HG03520 (cell line): ENCODE data around the gene PGBD2.
A peak's percentile ranks its signal among the peaks of the same experiment; 100 is the strongest.
"Not testable (repeated sequence)": the region's sequence is repeated elsewhere in the genome, so short reads cannot be mapped to it uniquely, and the experiment has no call there.

Source experiments
- ATAC-seq: cut with Tn5 transposase; IDR thresholded peaks from one replicate; pipeline ENCODE4 v1.9.1; 2021; ENCODE audit warnings: mild to moderate bottlenecking, moderate library complexity; ENCODE audit not compliant: unreplicated experiment

Gene PGBD2, protein sequence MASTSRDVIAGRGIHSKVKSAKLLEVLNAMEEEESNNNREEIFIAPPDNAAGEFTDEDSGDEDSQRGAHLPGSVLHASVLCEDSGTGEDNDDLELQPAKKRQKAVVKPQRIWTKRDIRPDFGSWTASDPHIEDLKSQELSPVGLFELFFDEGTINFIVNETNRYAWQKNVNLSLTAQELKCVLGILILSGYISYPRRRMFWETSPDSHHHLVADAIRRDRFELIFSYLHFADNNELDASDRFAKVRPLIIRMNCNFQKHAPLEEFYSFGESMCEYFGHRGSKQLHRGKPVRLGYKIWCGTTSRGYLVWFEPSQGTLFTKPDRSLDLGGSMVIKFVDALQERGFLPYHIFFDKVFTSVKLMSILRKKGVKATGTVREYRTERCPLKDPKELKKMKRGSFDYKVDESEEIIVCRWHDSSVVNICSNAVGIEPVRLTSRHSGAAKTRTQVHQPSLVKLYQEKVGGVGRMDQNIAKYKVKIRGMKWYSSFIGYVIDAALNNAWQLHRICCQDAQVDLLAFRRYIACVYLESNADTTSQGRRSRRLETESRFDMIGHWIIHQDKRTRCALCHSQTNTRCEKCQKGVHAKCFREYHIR

DNA sequence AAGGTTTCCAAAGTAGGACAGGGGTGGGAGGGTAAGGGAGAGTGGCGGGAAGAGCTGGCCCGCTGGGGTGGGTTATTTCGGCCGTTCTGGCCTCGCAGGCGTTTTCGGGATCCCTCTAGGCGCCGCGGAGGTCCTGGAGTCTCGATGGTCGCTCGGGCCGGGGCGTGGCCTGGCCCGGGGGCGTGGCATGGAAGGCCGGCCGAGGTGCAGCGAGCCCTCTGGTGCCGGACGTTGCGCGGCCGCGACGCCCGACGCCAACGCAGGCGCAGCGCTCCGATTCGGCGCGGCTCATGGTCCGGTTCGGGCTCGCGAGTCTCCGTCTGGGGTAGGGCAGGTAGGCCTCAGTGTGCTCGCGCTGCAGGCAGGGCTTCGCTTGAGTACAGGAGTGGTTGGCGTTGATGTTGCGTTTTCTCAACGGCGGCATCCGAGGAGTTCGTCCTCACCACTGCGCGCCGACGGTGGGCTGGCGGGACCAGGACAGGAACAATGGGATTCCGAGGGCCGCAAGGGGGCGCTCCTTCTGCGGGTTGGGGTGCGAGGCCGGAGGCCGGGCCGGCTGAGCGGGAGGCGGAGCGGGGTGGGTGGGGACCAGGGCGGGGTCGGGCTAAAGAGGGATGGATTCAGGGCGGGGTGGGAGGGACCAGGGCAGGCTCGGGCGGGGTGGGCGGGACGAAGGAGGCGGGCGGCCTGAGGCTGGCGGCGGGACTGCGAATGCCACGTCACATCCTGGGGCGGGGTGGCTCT lies at the start of gene PGBD2:
Gene PGBD2 (plus strand): TSS at position 227 of the 744 bp plus-strand sequence. CDS start 7,628 bp downstream, outside the sequence.
- peak; percentile 92 for ATAC-seq

DNA sequence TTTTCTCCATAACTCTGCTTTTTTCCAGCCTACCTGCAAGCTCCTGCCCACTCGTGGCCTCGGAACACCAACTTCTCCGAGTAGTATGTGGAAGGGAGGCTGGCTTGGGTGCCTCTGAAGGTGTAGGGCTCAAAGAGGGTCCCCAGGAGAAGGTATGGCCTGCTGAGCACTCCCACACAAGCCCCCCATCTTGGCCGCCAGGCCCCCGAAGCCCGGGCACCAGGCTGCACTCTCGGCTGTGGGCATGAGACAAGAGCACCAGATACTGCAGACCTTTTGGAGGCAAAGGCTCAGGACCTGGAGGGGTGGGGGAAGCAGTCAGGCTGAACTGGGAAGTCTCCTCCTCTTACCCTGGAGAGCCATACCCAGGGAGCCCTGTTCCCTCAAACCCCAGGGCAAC lies 48.8 kb upstream of the PGBD2 start:
- no peak for ATAC-seq

DNA sequence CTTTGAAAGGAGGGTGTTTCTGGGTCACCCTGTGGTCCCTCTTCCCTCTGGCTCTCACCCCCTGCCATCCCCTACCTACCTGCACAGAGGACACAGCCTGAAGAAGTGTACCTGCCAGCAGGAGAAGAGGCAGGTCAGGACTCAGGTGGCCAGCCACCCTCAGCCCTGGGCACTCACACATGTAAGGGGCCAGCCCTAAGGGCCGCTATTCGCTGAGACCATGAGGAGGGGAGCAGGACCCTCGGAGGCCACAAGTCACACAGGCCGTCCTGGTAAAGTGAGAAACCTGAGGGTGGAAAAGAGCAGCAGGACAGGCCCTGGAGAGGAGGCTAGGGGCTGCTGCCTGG lies 48.3 kb upstream of the PGBD2 start:
- no peak for ATAC-seq

DNA sequence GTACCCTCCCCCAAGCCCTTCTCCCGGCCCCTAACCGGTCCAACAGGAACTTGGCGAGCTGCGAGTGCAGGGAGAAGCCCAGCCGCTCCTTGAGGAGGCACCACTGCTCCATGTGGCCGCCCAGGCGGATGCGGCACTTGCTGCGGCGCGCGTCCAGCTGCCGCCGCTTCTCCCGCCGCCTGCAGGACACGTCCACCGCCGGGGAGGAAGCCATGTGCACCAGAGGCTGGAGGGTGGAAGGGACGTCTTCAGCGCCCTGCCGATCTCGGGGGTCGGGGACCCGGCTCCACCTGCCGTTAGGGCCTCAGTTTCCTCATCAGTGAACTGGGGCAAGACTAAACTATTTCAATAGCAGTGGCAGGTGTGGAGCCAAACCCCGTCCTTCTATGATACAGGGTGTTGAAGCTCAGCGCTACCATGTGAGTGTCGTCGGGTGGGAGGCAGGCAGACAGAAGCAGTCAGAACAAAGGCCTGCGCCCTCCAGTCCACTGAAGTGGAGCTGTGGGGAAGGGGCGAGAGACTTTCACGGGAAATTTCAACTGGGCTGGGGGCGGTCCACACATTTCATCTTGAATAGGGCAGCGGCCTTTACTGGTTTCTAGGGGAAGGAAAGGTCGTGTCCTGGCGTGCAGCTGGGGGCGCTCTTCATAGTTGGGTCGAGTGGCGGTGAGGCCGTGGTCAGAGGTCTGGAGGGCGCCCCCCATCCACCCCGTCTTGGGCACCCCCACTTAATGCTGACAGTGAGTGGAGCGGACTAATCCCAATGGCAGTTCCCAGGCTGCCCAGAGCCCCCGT lies 47.7 kb upstream of the PGBD2 start:
- peak; percentile 35 for ATAC-seq

DNA sequence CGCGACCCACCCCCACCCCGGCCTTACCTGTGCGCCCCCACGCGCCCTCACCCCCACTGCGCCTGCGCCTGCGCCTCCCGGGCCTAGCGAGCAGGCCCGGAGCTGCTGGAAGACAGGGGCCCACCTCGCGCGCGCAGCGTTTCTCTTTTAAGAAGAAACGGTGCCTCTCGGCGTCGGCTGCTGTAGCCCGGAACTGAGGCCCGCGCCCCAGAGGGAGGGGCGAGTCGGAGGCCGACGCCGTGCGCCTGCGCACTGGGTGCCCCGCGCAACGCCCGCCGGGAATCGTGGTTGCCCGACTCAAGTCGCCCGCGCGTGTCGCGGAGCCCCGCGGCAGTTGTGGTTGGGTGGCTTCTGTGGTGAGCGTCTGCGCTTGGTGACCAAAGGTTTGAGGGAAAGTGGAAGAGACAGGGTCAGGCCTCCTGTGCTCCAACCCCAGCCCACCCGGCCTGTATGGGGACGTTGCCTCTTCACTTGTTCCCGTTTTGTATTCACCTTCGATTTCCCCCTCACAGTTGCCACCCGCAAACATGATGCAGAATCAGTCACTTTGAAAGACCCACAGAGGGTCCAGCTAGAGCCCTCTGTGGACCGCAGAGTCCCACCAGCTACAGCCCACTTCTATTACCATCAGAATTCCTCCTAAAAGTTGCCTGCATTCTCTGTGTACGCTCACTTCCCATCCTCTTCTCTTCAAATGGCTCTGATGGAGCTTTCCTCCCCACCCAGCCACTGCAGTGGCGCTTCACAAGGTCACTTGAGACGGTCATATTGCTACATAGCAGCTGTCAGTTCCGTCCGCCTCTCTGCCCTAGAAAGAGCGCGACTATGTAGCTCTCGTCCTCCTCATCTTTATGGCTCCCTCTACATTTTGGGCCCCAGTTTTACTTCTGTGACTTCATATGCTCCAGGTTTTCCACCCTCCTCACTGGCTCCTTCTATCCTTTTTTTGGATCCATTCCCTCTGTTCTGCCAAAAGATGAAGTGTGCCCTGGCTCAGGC lies 46.8 kb upstream of the PGBD2 start, which contains the start of gene ZNF692:
Gene ZNF692 (minus strand): TSS at position 195 of the 999 bp plus-strand sequence. CDS start 776 bp downstream, outside the sequence.
- ATAC-seq: peak; percentile 80

DNA sequence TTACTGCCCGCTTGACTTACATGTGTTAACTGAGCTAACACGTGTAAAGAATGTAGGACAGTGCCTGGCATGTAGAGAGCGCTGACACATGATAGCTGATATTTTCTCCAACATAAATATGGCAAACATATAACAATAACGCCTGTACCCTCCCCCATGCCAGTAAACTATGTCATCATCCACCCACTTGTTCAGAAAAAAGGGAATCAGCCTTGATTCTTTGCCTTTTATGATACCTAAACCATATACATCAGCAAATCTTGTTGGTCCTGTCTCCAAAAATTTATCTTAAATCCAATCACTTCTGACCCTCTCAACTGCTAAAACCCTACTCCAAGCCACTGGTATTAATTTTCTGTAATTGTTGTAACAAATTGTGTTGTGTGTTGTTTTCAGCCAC lies 46.0 kb upstream of the PGBD2 start:
- ATAC-seq: no peak

DNA sequence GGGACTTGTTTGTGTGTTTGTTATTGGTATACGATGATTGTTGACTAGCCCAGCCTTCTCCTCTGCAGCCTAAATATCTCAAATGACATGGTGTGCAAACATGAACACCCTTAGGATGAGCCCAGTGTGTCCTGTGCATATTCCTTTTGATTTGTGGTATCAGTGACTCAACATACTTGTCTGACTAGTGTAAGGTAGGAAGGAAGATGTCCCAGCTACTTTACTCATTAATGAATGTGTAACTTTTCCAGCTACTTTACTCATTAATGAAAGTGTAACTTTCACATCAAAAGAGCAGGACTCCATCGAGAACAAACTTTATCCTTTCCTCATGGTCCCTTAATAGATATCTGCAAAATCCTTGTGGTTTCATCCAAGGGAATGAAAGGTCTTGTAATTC lies 44.4 kb upstream of the PGBD2 start:
- ATAC-seq: no peak

DNA sequence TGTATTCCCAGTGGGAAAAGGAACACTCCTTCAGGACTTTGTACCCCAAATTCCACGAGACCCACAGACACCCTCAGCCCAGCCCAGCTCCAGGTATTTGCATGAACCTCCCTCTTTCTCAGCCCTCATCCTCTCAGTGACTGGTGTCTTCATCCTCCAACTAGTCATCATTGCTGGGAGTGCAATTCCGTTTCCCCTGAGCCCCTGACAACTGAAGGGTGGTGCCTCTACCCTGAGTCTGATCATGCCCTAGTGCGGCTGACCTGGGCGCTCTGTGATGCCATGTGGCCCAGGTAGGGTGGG lies 43.4 kb upstream of the PGBD2 start:
- ATAC-seq: peak; percentile 1

DNA sequence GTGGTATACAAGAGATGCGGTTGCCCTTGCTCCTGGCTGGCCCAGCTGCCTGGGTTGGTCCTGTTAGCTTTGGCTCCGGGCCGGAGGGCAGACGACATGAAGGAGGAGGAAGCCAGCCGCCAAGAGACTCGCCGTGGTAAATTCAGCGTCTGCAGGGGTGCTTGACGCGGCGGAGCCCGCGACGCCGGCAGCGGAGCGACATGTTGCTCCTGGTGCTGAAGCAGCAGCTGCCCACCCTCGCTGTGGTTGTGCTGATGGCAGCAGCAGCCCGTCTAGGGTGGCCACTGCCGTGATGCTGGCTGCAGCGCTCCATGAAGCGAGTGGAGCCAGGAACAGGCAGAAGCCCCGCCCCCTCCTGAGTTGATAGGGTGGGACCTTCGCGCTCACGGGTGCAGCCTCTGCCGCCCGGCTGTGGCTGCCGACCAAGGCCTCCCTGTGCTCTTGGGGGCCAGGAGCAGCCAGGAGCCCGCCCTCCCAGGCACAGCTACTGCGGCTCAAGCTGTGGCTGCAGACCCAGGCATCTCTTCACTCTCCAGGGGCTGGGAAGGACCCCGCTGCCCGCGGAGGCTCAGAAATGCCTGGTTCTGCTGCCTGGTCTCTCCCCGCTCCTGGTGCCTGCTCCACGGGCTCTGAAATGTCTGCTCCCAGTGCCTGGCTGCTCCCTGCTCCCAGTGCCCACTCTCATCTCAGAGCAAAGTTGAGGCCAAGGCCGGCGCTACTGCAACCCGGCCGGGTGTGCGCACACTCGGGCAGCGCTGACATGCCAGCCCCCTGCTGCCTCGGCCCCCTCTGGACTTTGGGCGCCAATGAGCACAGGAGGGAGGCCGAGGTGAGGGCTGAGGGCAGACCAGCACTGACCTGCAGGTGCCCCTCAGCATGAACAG lies 42.8 kb upstream of the PGBD2 start:
- ATAC-seq: peak; percentile 47

DNA sequence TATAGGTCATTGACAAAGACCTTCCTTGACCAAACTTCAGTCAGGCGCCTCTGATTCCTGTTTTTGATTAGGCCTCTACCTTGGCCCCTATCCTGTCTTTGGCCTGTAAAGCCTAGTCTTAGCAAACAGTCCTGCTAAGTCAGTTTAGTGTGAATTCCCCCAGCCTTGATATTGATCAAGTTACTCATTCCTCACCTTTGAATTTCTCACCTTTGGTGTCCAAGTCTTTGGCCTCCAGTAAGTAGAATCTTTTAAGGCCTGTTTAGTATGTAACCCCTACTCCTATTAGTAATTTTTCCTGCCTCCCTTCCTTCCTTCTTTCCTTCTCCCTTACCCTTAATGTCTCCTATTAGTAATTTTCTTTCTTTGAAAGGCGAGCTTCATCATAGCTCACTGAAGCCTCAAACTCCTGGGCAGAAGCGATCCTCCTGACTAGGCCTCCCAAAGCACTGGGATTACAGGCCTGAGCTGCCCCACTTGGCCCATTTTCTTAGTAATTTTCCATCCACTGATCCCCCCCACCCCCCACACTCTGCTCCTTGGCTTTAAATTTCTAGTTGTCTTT lies 34.1 kb upstream of the PGBD2 start:
- no peak for ATAC-seq

DNA sequence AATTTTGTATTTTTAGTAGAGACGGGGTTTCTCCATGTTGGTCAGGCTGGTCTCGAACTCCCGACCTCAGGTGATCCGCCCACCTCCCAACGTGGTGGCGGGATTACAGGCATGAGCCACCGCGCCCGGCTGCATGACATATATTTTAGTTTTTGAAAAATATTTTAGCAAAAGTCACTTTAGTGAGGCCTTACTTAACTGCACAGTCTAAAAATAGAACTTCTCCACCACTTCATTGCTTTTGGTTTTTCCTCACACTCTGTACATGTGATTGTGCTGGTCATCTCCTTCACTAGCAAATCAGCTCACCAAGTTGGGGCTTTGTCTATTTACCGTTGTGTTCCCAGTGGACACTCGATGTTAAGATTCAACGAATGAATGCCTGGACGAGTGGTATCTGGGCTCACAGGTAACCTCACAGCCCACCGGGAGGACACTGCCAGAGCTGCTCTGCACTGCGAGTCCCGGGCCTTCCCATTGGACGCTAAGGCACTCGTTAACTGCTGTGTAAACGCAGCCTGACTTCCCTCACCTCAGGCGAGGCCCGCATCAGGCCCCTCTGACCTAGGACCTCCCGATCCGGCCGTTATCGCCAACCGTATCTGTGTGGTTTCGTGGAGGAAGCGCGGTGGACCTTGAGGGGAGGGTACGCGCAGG lies 33.2 kb upstream of the PGBD2 start:
- peak; percentile 19 for ATAC-seq

DNA sequence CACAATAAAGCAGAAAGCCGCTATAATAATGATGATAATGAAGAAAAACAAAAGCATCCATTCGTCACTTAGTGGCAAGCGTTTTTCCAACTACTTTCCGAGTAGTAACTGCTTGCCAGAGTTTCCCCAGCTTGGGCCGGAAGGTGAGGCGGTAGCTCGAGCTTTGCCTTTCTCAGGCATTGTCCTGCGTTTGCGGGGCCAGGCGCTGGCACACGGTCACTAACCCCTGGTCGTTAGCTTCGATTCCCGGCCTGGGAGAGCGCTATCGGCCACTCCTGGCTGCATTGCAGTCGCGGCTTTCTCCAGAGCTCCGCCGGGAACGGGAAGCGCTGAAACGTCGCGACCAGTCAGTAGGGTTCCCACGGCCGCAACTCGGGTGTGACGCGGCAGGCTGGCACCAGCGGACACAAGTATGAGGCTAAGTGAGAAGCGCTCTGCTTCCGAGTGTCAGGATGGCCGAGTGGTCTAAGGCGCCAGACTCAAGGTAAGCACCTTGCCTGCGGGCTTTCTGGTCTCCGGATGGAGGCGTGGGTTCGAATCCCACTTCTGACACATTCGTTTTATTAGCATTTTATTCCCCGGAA lies 32.5 kb upstream of the PGBD2 start:
- ATAC-seq: peak; percentile 73

DNA sequence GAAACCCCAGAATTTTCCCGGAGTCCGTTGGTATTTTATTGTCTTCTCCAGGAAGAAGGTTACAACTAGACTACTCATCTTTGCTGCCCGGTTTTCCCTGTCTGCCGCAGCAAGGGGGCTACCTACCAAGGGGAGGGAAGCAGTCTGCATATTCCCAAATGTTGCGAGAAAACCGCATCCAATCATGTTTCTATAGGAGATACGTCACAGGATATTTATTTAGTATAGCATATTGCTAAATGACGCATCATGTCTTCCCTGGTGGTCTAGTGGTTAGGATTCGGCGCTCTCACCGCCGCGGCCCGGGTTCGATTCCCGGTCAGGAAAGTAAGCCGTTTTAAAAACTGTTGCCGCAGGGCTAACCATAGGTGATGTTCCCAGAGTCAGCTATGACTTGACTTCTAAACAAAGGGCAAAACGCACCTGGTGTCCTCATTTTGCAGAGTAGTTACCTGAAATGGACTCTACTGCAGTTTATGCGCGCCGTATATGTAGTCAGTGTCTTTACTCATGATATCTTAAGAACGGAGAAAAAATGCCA lies 32.0 kb upstream of the PGBD2 start:
- peak; percentile 57 for ATAC-seq

DNA sequence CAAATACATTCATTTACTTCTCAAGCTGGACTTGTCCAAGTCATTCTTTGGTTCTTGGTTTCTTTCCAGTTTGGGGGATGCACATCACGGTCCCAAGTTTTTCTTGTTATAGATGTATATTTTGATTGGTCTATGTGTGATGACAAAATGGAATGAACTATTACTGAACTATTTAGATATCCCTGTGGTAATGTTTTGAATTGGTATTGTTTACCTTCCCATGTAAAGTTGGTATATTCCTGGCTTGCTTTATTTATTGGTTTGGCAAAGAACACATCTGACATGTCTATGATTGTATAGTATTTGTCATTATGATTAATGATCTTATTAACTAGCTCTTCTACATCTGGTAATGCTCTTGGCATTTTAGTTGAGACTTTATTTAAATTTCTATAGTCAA lies 24.8 kb upstream of the PGBD2 start:
- ATAC-seq: no peak

DNA sequence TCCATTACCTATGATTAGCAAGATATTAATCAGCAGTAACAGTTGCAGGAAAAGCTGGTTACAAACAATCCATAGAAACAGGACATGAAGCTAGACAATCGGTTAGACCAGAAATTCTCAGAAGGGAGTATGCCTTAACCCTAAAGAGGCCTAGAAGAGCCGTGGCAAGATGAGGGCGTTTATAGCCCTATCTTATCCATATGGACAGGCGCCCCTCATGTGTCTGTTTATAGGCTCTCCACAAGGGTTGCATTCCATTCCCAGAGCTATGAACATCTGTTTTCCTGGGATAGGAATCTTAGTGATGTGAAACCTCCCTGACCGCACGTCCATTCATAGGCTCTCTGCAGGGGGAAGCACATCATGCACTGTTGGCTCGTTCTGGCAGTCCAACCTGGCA lies 23.6 kb upstream of the PGBD2 start:
- ATAC-seq: not testable (repeated sequence)

DNA sequence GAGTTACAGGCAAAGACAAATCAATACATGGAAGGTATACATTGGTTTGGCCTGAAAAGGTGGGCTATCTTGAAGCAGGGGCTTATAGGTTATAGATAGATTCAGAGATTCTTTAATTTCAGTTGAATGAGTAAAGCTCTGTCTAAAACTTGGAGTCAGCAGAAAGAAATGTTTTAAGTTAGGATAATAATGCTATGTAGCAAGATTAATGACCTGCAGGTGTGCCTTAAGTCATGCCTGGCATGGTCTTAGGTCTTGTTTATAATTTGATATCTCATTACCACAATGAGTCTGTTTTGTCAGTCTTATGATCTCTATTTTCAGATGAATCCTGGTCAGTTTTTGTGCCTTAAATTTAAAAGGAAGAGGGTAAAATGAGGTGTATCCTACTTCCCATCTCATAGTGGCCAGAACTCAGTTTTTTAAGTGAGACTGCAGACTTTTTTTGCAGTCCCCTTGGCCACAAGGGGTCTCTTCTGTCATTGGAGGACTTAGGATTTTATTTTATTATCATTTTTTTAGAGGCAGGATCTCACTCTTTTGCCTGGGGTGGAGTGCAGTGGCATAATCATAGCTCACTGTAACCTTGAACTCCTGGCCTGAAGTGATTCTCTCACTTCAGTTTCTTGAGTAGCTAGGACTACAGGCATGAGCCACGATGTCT lies 21.3 kb upstream of the PGBD2 start:
- no peak for ATAC-seq

DNA sequence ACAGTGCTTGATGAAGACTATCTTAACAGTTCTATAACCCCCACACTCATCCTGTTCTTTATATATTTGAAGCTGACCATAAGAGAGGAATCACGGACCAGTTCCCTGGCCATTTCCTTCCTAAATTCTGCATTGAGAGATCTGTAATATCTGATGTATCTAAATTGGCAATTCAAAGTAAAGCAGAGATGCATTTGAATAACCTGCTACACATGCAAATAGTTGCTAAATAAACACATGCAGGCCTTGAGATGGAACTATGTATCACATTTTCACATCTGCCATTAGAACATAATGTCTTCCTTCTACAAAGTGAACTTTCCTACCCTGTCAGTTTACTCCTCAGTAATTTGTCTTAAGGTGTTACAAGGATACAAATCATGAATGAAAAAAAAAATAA lies 20.4 kb upstream of the PGBD2 start:
- ATAC-seq: no peak
